GM19099 (cell line): ENCODE measurements around the gene TLE3.

Source experiments
- POLR2A ChIP-seq: IDR thresholded peaks from 3 replicates; pipeline ENCODE4 v1.6.1; 2011; ENCODE audit warnings: low read depth; ENCODE audit not compliant: insufficient read length; ENCODE audit errors: extremely low read depth

The TLE3 gene

GRCh38 chr15:70031261-70031660 is 66.5 kb downstream of the TLE3 start:
- TF ChIP-seq POLR2A, result no peak

- no peak for TF ChIP-seq POLR2A
These were observed 66.9 kb downstream of the TLE3 start for GRCh38 chr15:70030851-70031250.

- TF ChIP-seq POLR2A, result no peak
These were observed 68.4 kb downstream of the TLE3 start for GRCh38 chr15:70029297-70029701.

GRCh38 chr15:70027518-70027917 is 70.2 kb downstream of the TLE3 start:
- no peak for TF ChIP-seq POLR2A

- TF ChIP-seq POLR2A, result no peak
These were observed 70.7 kb downstream of the TLE3 start for GRCh38 chr15:70026991-70027390.

- no peak for TF ChIP-seq POLR2A
These were observed 72.1 kb downstream of the TLE3 start for GRCh38 chr15:70025413-70026296.

- no peak for TF ChIP-seq POLR2A
These were observed 73.2 kb downstream of the TLE3 start for GRCh38 chr15:70024521-70024920.

- no peak for TF ChIP-seq POLR2A
These were observed 73.8 kb downstream of the TLE3 start for GRCh38 chr15:70023769-70024491.

GRCh38 chr15:70023064-70023768 is 74.5 kb downstream of the TLE3 start:
- no peak for TF ChIP-seq POLR2A

- TF ChIP-seq POLR2A, result no peak
These were observed 77.5 kb downstream of the TLE3 start for GRCh38 chr15:70020229-70020628.

GRCh38 chr15:70018646-70019600 is 78.8 kb downstream of the TLE3 start:
- TF ChIP-seq POLR2A, result no peak

GRCh38 chr15:70017801-70018200 is 79.9 kb downstream of the TLE3 start:
- TF ChIP-seq POLR2A, result no peak

- no peak for TF ChIP-seq POLR2A
These were observed 80.7 kb downstream of the TLE3 start for GRCh38 chr15:70017025-70017424.

- TF ChIP-seq POLR2A, result peak; percentile 15
These were observed 81.2 kb downstream of the TLE3 start for GRCh38 chr15:70016511-70016994.
